ENCODE data around the gene PRR29. TPM values are rescaled to one million over a fixed set of nuclear protein-coding genes. Genes with fewer than 3 reads are reported as not detected.
A peak's percentile ranks its signal among the peaks of the same experiment; 100 is the strongest.

The PRR29 gene
- total RNA-seq = 1 to 10 TPM in 2 of 4 donors, under 1 TPM in 1, not detected in 1; 0.29 to 2.8 (median 1.5) TPM

- Histone ChIP-seq H3K4me1 (peaks cover 0 to 6% of the 10 kb centered on the region in 2 donors), H3K27ac (peak within 1 kb of the TSS in 1 of 2 donors; percentile 5), H3K27me3 (no peaks in the 10 kb centered on the region), H3K36me3 (no peaks in the 10 kb centered on the region), H3K9me3 (no peaks in the 10 kb centered on the region), H3K4me3 (peak within 1 kb of the TSS; percentile 31 to 32)
- intact Hi-C loops (cut with DNase I; ENCODE audit: low total_unique reads) = no loop called here
- no peak for TF ChIP-seq POLR2A (IDR thresholded peaks at IDR 0.05)
- peak; percentile 33 to 48 for DNase-seq
Measured at GRCh38 chr17:63998050-63998720, at the start of gene PRR29. TSS of gene PRR29 (plus strand) at chr17:63998351. CDS start at chr17:63998365, 14 bp downstream.

- intact Hi-C loops (cut with DNase I; ENCODE audit: low total_unique reads) = no loop called here
Measured at GRCh38 chr17:63948521-63948920, 49.6 kb upstream of the PRR29 start.

GRCh38 chr17:63949576-63950250 lies 48.4 kb upstream of the PRR29 start:
- no peak for TF ChIP-seq CTCF (IDR thresholded peaks at IDR 0.05)
- no peak for TF ChIP-seq POLR2A (IDR thresholded peaks at IDR 0.05)
- H3K27me3 ChIP-seq = no peaks in the 10 kb centered on the region
- no peak for DNase-seq
- intact Hi-C loops (cut with DNase I; ENCODE audit: low total_unique reads) = no loop called here
- no peaks in the 10 kb centered on the region for H3K36me3 ChIP-seq
- no peaks in the 10 kb centered on the region for H3K4me1 ChIP-seq
- no peak overlapping the region for H3K27ac ChIP-seq
- H3K9me3 ChIP-seq = no peaks in the 10 kb centered on the region
- H3K4me3 ChIP-seq = no peak overlapping the region

More at GRCh38 chr17:63948521-63948920, 49.6 kb upstream of the PRR29 start:
- DNase-seq = no peak
- Histone ChIP-seq H3K27me3 (no peaks in the 10 kb centered on the region), H3K4me1 (no peaks in the 10 kb centered on the region), H3K4me3 (no peak overlapping the region), H3K9me3 (no peaks in the 10 kb centered on the region), H3K36me3 (no peaks in the 10 kb centered on the region), H3K27ac (no peak overlapping the region)
- TF ChIP-seq CTCF (IDR thresholded peaks at IDR 0.05) (no peak), POLR2A (IDR thresholded peaks at IDR 0.05) (no peak)

- no peak for DNase-seq
- intact Hi-C loops (cut with DNase I; ENCODE audit: low total_unique reads) = no loop called here
- no peak for TF ChIP-seq POLR2A (IDR thresholded peaks at IDR 0.05)
- no peak for TF ChIP-seq CTCF (IDR thresholded peaks at IDR 0.05)
- Histone ChIP-seq H3K4me3 (no peak overlapping the region), H3K27me3 (no peaks in the 10 kb centered on the region), H3K36me3 (no peaks in the 10 kb centered on the region), H3K9me3 (no peaks in the 10 kb centered on the region), H3K27ac (no peak overlapping the region), H3K4me1 (no peaks in the 10 kb centered on the region)
Measured at GRCh38 chr17:63950940-63951907, 46.9 kb upstream of the PRR29 start.

- no peak overlapping the region for H3K4me3 ChIP-seq
- no peak for DNase-seq
- H3K9me3 ChIP-seq = no peaks in the 10 kb centered on the region
- H3K27ac ChIP-seq = no peak overlapping the region
- H3K4me1 ChIP-seq = no peaks in the 10 kb centered on the region
- intact Hi-C loops (cut with DNase I; ENCODE audit: low total_unique reads) = no loop called here
- TF ChIP-seq CTCF (IDR thresholded peaks at IDR 0.05) = no peak
- no peak for TF ChIP-seq POLR2A (IDR thresholded peaks at IDR 0.05)
- no peaks in the 10 kb centered on the region for H3K27me3 ChIP-seq
- H3K36me3 ChIP-seq = no peaks in the 10 kb centered on the region
Measured at GRCh38 chr17:63954402-63955063, 43.6 kb upstream of the PRR29 start.
